DND-41 (cell line): Measurements from ENCODE around the gene TMED5.

Experiments
- EZH2 ChIP-seq: IDR thresholded peaks from 3 replicates; pipeline ENCODE4 v1.6.1; 2012; ENCODE audit warnings: borderline replicate concordance, low read depth, mild to moderate bottlenecking, moderate library complexity, low read length, inconsistent platforms; ENCODE audit not compliant: severe bottlenecking
- TF ChIP-seq, protein P1 (sequence below): IDR thresholded peaks from 2 replicates; pipeline ENCODE4 v1.5.1; 2012; ENCODE audit warnings: borderline replicate concordance, low read length, moderate library complexity, mild to moderate bottlenecking; ENCODE audit not compliant: poor library complexity, severe bottlenecking; ENCODE audit errors: extremely low read depth

DNA sequence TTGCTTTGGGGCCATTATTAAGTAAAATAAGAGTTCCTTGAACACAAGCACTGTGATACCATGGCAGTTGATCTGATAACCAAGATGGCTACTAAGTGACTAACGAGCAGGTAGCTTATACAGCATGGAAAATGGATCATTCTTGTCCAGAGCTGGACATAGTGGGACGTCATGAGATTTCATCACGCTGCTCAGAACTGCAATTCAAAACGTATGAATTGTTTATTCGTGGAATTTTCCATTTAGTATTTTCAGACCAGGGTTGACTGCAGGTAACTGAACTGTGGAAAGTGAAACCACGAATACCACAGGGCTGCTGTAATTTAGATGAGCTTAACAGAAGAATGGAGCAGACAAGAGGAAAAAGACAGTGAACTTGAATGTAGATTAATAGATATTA lies 39.2 kb upstream of the TMED5 start:
- TF ChIP-seq, protein P1, sequence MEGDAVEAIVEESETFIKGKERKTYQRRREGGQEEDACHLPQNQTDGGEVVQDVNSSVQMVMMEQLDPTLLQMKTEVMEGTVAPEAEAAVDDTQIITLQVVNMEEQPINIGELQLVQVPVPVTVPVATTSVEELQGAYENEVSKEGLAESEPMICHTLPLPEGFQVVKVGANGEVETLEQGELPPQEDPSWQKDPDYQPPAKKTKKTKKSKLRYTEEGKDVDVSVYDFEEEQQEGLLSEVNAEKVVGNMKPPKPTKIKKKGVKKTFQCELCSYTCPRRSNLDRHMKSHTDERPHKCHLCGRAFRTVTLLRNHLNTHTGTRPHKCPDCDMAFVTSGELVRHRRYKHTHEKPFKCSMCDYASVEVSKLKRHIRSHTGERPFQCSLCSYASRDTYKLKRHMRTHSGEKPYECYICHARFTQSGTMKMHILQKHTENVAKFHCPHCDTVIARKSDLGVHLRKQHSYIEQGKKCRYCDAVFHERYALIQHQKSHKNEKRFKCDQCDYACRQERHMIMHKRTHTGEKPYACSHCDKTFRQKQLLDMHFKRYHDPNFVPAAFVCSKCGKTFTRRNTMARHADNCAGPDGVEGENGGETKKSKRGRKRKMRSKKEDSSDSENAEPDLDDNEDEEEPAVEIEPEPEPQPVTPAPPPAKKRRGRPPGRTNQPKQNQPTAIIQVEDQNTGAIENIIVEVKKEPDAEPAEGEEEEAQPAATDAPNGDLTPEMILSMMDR: no peak
- no peak for TF ChIP-seq EZH2
